Measurements from ENCODE around the gene DCTN3. TPM values are rescaled to one million over a fixed set of nuclear protein-coding genes. Genes with fewer than 3 reads are reported as not detected.

Gene DCTN3
- total RNA-seq, 1 donor from 2014 or later: 31.7 TPM

DNA sequence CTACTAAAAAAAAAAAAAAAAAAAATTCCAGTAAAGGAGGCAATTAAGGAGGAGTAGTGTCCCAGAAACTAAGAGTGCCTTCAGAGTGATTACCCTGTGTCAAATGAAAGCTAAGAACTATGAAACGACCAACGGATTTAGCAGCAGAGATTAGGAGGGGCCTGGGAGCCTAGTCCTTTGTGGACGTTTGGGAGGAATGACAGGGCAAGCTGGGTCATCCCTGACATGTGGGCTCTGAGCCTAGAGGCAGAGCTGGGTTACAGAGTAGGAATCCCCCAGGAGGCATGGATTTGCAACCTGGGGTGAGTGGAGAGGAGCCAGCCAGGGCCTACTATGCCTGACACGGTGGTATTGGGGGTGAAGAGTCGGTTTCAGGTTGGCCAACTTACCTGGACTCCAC lies 12.9 kb upstream of the DCTN3 start:
- TF ChIP-seq, protein P1, sequence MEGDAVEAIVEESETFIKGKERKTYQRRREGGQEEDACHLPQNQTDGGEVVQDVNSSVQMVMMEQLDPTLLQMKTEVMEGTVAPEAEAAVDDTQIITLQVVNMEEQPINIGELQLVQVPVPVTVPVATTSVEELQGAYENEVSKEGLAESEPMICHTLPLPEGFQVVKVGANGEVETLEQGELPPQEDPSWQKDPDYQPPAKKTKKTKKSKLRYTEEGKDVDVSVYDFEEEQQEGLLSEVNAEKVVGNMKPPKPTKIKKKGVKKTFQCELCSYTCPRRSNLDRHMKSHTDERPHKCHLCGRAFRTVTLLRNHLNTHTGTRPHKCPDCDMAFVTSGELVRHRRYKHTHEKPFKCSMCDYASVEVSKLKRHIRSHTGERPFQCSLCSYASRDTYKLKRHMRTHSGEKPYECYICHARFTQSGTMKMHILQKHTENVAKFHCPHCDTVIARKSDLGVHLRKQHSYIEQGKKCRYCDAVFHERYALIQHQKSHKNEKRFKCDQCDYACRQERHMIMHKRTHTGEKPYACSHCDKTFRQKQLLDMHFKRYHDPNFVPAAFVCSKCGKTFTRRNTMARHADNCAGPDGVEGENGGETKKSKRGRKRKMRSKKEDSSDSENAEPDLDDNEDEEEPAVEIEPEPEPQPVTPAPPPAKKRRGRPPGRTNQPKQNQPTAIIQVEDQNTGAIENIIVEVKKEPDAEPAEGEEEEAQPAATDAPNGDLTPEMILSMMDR (IDR thresholded peaks at IDR 0.05): no peak
- H3K9me3 ChIP-seq: no peaks in the 10 kb centered on the region
- DNase-seq (ENCODE audit: low spot score in 2 of 2): no peak
- peaks cover 5% of the 10 kb centered on the region for H3K27me3 ChIP-seq
- H3K27ac ChIP-seq: no peak overlapping the region
- intact Hi-C loops (cut with DNase I): no loop called here
- H3K36me3 ChIP-seq: no peaks in the 10 kb centered on the region
- H3K4me1 ChIP-seq: peaks cover 9 to 22% of the 10 kb centered on the region in 2 donors
- no peak overlapping the region for H3K4me3 ChIP-seq

DNA sequence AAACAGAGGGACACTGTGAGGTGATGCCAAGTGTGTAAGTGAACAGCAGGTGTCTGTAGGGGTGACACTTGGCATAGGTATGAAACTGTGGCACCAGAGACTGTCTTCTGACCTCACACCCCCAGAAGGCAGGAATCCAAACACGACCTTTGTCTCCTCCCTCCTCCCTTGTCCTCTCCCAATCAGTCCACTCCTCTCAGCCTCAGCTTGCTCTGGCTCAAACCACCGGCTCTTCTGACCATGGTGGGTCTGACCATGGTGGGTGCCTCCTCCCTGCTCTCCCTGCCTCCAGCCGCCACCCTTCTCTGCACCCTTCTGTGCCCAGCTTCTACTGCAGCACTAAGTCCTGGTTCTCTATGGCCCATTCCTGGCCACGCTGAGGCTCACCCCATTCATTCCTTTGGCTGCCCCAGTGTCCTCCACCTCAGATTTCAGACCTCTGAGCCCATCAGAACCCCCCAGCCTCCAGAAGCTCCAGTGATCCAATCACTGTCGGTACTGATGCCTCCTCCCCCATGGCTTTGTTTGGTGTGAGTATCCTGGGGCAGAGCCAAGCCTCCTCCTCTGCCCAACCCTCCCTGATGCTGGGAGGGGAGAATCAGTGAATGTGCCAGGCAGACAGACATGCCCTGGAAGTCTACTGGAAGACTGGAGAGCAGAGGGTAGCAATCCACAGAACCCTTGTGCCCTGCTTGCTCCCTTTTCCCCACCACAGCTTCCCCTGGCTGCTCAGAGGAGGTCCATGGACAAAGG lies 10.3 kb upstream of the DCTN3 start:
- H3K27ac ChIP-seq: no peak overlapping the region
- peaks cover 9% of the 10 kb centered on the region in 2 donors for H3K4me1 ChIP-seq
- no peaks in the 10 kb centered on the region for H3K36me3 ChIP-seq
- no peaks in the 10 kb centered on the region for H3K9me3 ChIP-seq
- intact Hi-C loops (cut with DNase I): no loop called here
- TF ChIP-seq, protein P1 (IDR thresholded peaks at IDR 0.05): no peak
- H3K27me3 ChIP-seq: peaks cover 12% of the 10 kb centered on the region
- no peak for DNase-seq (ENCODE audit: low spot score in 2 of 2)
- no peak overlapping the region for H3K4me3 ChIP-seq

DNA sequence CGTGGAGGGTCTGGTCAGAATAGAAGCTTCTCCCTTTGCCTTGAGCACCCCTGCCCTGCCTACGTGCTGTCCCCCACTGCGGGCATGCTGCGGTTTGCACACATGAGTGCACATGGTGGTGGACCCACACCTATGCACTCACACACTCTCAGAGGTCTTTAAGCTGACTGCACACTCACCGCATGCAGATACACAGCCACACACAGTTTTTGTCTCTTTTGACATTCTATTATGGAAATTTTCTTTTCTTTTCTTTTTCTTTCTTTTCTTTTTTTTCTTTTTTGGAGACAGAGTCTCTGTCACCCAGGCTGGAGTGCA lies 9.2 kb upstream of the DCTN3 start:
- H3K27ac ChIP-seq: no peak overlapping the region
- peak overlapping the region in 1 of 2 donors; percentile 66 for H3K4me3 ChIP-seq
- H3K36me3 ChIP-seq: no peaks in the 10 kb centered on the region
- H3K9me3 ChIP-seq: no peaks in the 10 kb centered on the region
- peaks cover 9% of the 10 kb centered on the region in 2 donors for H3K4me1 ChIP-seq
- no peak for DNase-seq (ENCODE audit: low spot score in 2 of 2)
- TF ChIP-seq, protein P1 (IDR thresholded peaks at IDR 0.05): no peak
- intact Hi-C loops (cut with DNase I): no loop called here
- H3K27me3 ChIP-seq: peaks cover 12% of the 10 kb centered on the region

DNA sequence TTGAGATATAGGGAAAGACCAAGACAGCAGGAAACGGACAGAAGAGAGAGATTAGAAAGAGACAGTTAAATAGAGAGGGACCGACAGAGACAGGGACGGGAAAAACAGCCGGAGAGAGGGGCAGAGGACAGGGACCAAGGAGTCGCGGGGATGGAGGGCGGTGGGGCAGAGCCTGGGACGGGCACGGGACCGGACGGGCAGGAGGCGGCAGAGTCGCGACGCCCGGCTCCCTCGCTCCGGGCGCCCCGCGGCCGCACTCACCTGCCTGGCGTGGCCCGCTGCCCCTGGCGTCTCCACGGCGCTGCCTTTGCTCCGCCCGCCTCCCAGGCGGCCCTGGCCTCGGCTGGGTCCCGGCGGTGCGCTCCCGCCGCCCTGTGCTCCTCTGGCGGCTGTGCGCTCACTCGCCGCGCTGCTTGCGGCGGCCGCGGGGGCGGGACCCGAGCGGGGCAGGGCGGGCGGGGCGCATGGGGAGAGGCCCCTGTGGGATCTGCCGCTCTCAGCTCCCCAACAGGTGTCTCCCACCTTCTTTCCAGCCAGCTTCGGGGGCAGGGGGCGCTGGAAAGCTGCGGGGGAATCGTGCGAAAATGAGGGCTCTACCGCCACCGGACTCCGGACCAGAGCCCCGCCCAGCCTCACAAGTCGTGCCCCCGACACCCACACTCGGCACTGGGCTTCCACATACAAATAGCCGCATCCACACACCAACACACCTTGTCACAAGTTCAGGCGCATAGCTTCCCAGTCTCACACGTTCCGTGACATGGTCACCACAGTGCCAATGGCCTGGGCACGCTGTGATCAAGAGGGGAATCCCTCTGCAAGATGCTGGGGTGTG lies 8.6 kb upstream of the DCTN3 start, which contains the start of gene ARID3C:
ARID3C (minus strand) TSS at position 411 of the 835 bp plus-strand sequence. CDS start 1,052 bp downstream, outside the sequence.
- H3K4me1 ChIP-seq: peaks cover 9% of the 10 kb centered on the region in 2 donors

More for the DNA sequence above, 8.6 kb upstream of the DCTN3 start, which contains the start of gene ARID3C:
- Histone ChIP-seq H3K9me3 (no peaks in the 10 kb centered on the region), H3K4me3 (peak within 1 kb of the TSS; percentile 48 to 66), H3K36me3 (no peaks in the 10 kb centered on the region), H3K27ac (no peak within 1 kb of the TSS), H3K27me3 (peaks cover 12% of the 10 kb centered on the region)
- TF ChIP-seq, protein P1 (IDR thresholded peaks at IDR 0.05): no peak
- no peak for DNase-seq (ENCODE audit: low spot score in 2 of 2)
- intact Hi-C loops (cut with DNase I): no loop called here

Data from ascending aorta (tissue), 2 donors.